ENCODE data around the gene GCNT2. TPM values are rescaled to one million over a fixed set of nuclear protein-coding genes. Genes with fewer than 3 reads are reported as not detected.

GCNT2 gene
- polyA plus RNA-seq, 3 donors = 3.5 to 10.0 (median 4.3) TPM

GRCh38 chr6:10603219-10603618 lies 82.1 kb downstream of the GCNT2 start:
- Histone ChIP-seq H3K4me3 (replicated peaks in 1 of 3; ENCODE audit: low read depth in 2 of 3, low read length in 3 of 3) (no peak overlapping the region), H3K9ac (ENCODE audit: insufficient read depth, low read length, poor library complexity, severe bottlenecking) (no peak overlapping the region), H3K4me1 (ENCODE audit: control insufficient read depth in 1 of 2, insufficient read depth in 2 of 2, low read length in 2 of 2) (peaks cover 30 to 35% of the 10 kb centered on the region in 2 donors), H3K27me3 (ENCODE audit: control insufficient read depth in 2 of 2, insufficient read depth in 2 of 2, low read length in 2 of 2) (no peaks in the 10 kb centered on the region), H3K4me2 (replicated peaks; ENCODE audit: extremely low read depth, low read length, poor library complexity, severe bottlenecking) (no peak overlapping the region), H2AFZ (ENCODE audit: insufficient read depth, low read depth, low read length, poor library complexity, severe bottlenecking) (no peak overlapping the region), H3K27ac (ENCODE audit: low read depth in 1 of 2, low read length in 2 of 2) (peak overlapping the region; percentile 42 to 45), H3K79me2 (ENCODE audit: insufficient read depth, low read length) (peaks cover 74% of the 10 kb centered on the region), H3K9me3 (replicated peaks in 1 of 2; ENCODE audit: control insufficient read depth in 1 of 2, insufficient read depth in 1 of 2, low read length in 2 of 2) (no peaks in the 10 kb centered on the region), H4K20me1 (ENCODE audit: insufficient read depth, low read length) (peaks cover 28% of the 10 kb centered on the region), H3K36me3 (replicated peaks in 1 of 2; ENCODE audit: control insufficient read depth in 1 of 2, insufficient read depth in 2 of 2, low read length in 2 of 2) (peaks cover 2 to 8% of the 10 kb centered on the region in 2 donors)
- 26% methylated on average over 4 of the region's 6 CpGs for WGBS (ENCODE audit: insufficient coverage)
- peak; percentile 65 to 81 (median 76) for DNase-seq
- H3K4me1 Mint-ChIP-seq = peaks cover 34% of the 10 kb centered on the region
- H3K4me3 Mint-ChIP-seq = peak overlapping the region in 1 of 2 donors; percentile 56
- no peak for TF ChIP-seq CTCF (IDR thresholded peaks at IDR 0.05)
- peaks cover 0 to 5% (median 0%) of the 10 kb centered on the region in 7 donors for H3K9me3 Mint-ChIP-seq
- intact Hi-C loops (cut with micrococcal nuclease) = no loop called here
- peak overlapping the region; percentile 74 to 88 (median 84) for H3K27ac Mint-ChIP-seq
- H3K36me3 Mint-ChIP-seq = peaks cover 5 to 8% of the 10 kb centered on the region in 2 donors
- peaks cover 0 to 2% (median 0%) of the 10 kb centered on the region in 3 donors for H3K27me3 Mint-ChIP-seq (ENCODE audit: low read depth in 3 of 3)

GRCh38 chr6:10609038-10609437 lies 87.9 kb downstream of the GCNT2 start:
- Histone ChIP-seq H3K4me1 (ENCODE audit: control insufficient read depth in 1 of 2, insufficient read depth in 2 of 2, low read length in 2 of 2) (no peaks in the 10 kb centered on the region), H3K4me2 (replicated peaks; ENCODE audit: extremely low read depth, low read length, poor library complexity, severe bottlenecking) (no peak overlapping the region), H3K9ac (ENCODE audit: insufficient read depth, low read length, poor library complexity, severe bottlenecking) (no peak overlapping the region), H2AFZ (ENCODE audit: insufficient read depth, low read depth, low read length, poor library complexity, severe bottlenecking) (no peak overlapping the region), H4K20me1 (ENCODE audit: insufficient read depth, low read length) (peaks cover 75% of the 10 kb centered on the region), H3K79me2 (ENCODE audit: insufficient read depth, low read length) (peaks cover 65% of the 10 kb centered on the region), H3K4me3 (replicated peaks in 1 of 3; ENCODE audit: low read depth in 2 of 3, low read length in 3 of 3) (no peak overlapping the region), H3K36me3 (replicated peaks in 1 of 2; ENCODE audit: control insufficient read depth in 1 of 2, insufficient read depth in 2 of 2, low read length in 2 of 2) (peaks cover 6 to 23% of the 10 kb centered on the region in 2 donors), H3K9me3 (replicated peaks in 1 of 2; ENCODE audit: control insufficient read depth in 1 of 2, insufficient read depth in 1 of 2, low read length in 2 of 2) (peaks cover 0 to 7% of the 10 kb centered on the region in 2 donors), H3K27ac (ENCODE audit: low read depth in 1 of 2, low read length in 2 of 2) (no peak overlapping the region), H3K27me3 (ENCODE audit: control insufficient read depth in 2 of 2, insufficient read depth in 2 of 2, low read length in 2 of 2) (no peaks in the 10 kb centered on the region)
- Mint-ChIP-seq H3K4me3 (no peak overlapping the region), H3K36me3 (peaks cover 15 to 20% of the 10 kb centered on the region in 2 donors), H3K9me3 (peaks cover 0 to 7% (median 0%) of the 10 kb centered on the region in 7 donors), H3K27me3 (ENCODE audit: low read depth in 3 of 3) (peaks cover 0 to 2% (median 0%) of the 10 kb centered on the region in 3 donors), H3K4me1 (no peaks in the 10 kb centered on the region), H3K27ac (no peak overlapping the region)
- intact Hi-C loops (cut with micrococcal nuclease) = no loop called here
- DNase-seq = no peak
- no peak for TF ChIP-seq CTCF (IDR thresholded peaks at IDR 0.05)
- WGBS (ENCODE audit: insufficient coverage) = 100% methylated on average over 1 of the region's 1 CpG
